Adrenal gland (tissue), 12 donors: ENCODE results near the gene FAM228B. TPM values are rescaled to one million over a fixed set of nuclear protein-coding genes. Genes with fewer than 3 reads are reported as not detected.

Source experiments
- DNase-seq, 7 donors: peaks; one replicate each; pipeline ENCODE4 v3.0.0-alpha.2; 2019 to 2020
- H3K27ac ChIP-seq, 5 donors: fragments of 200-600 bp; sonication (generic) in 4 of 5; 1 replicate in 3 of 5; 2 replicates in 2 of 5; pipeline versions ENCODE4 v1.5.1 to v1.8.0; 2016 to 2020; ENCODE audit warnings: mild to moderate bottlenecking in 1 of 5
- H3K27me3 ChIP-seq: fragments of 200-600 bp; 2 replicates; pipeline ENCODE4 v1.8.0; 2021
- H3K36me3 ChIP-seq, 2 donors: fragments of 200-600 bp; replicated peaks in 1 of 2; 1 replicate in 1 of 2; 2 replicates in 1 of 2; pipeline versions ENCODE4 v1.5.1 to v1.8.0; 2018 to 2022
- H3K4me1 ChIP-seq, 2 donors: fragments of 200-600 bp; replicated peaks in 1 of 2; 1 replicate in 1 of 2; 2 replicates in 1 of 2; pipeline versions ENCODE4 v1.5.1 to v1.8.0; 2018 to 2021
- H3K4me3 ChIP-seq, 4 donors: fragments of 200-600 bp; sonication (generic) in 3 of 4; one replicate each; pipeline ENCODE4 v1.5.1; 2016 to 2018
- H3K9me3 ChIP-seq, 3 donors: fragments of 200-600 bp; sonication (generic) in 1 of 3; replicated peaks in 1 of 3; 1 replicate in 2 of 3; 2 replicates in 1 of 3; pipeline versions ENCODE4 v1.5.1 to v1.8.0; 2016 to 2021
- POLR2A ChIP-seq, 2 donors: fragments of 450-650 bp; IDR thresholded peaks; one replicate each; pipeline ENCODE4 v1.6.1; 2017; ENCODE audit warnings: antibody characterized with exemption in 2 of 2, mild to moderate bottlenecking in 2 of 2, moderate library complexity in 1 of 2
- WGBS, 4 donors: extraction: QIAGEN DNeasy Blood & Tissue Kit in 2 of 4; methylation state at CpG; one replicate each; pipeline versions ENCODE4 v1.1.5 to v1.1.7; 2013 to 2017; 5-methylcytosine and 5-hydroxymethylcytosine counted together
- intact Hi-C, 2 donors: fragments of 100-400 bp; cut with DNase I; formaldehyde crosslinking; loops; one replicate each; pipeline versions ENCODE4 v1.14.1 to v1.15.0; 2022 to 2023
- polyA plus RNA-seq, 3 donors: library from polyadenylated mRNA; stranded (reverse); fragments of 200-250 nt in 2 of 3; fragments of 350-450 nt in 1 of 3; fragmentation: Illumina TruSeq in 1 of 3; extraction: RNeasy Lipid Tissue Mini Kit (QIAGEN cat#74804) in 1 of 3; gene quantifications; one replicate each; pipeline ENCODE4 v1.2.3, GENCODE V29; 2013 to 2014
- total RNA-seq, 9 donors: library from RNA; depleted of rRNA in 4 of 9; stranded (reverse); fragments of >200 nt in 4 of 9; fragments of 120-200 nt in 1 of 9; fragmentation: NEBNext Ultra II Directional in 1 of 9; extraction: Animal tissue kit (Norgen Biotek cat#: 25700) in 1 of 9; gene quantifications; one replicate each; pipeline versions ENCODE4 v1.1.0 to v1.2.4, GENCODE V29; 2013 to 2023
- TF ChIP-seq, protein P1 (sequence below), 6 experiments: fragments of 450-650 bp in 4 of 6; fragments of 200-600 bp in 2 of 6; sonication (generic) in 1 of 6; IDR thresholded peaks; 1 replicate in 5 of 6; 2 replicates in 1 of 6; pipeline versions ENCODE4 v1.5.1 to v1.8.0; 2016 to 2021; ENCODE audit warnings: antibody characterized with exemption in 6 of 6, mild to moderate bottlenecking in 2 of 6, moderate library complexity in 1 of 6
- donor health status: healthy with polysubstance abuse.
- donor health status: Bipolar disorder and iron deficiency.
- donor health status: DM: yes; HTN: yes; CAD: no.
- donor health status: DM: no; HTN: no; CAD: no.
- donor health status: DM: no; HTN: no; CAD: no.
- donor health status: DM: yes; HTN: yes; CAD: no.

The FAM228B gene
- total and polyA plus RNA-seq, 12 donors = 1.9 to 141 (median 29.2) TPM

DNA sequence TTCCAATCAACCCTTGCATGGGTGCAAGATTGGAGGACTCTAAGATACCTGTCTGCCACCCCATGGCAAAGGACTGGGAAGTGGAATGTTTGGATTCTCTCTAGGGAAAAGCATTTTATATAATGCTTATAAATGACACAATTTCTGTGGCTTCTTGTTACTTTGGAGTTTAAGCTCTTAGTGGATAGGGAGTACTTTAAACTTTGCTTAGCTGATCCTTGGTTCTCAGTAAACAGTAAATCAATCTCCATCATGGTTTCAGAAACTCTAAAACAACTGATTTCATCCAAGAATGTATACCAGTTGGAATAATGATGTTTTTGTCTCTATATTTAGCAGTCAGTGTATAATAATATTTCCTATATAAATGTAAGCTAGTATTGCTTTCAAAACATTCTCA, 37.5 kb downstream of the FAM228B start:
- TF ChIP-seq, protein P1, sequence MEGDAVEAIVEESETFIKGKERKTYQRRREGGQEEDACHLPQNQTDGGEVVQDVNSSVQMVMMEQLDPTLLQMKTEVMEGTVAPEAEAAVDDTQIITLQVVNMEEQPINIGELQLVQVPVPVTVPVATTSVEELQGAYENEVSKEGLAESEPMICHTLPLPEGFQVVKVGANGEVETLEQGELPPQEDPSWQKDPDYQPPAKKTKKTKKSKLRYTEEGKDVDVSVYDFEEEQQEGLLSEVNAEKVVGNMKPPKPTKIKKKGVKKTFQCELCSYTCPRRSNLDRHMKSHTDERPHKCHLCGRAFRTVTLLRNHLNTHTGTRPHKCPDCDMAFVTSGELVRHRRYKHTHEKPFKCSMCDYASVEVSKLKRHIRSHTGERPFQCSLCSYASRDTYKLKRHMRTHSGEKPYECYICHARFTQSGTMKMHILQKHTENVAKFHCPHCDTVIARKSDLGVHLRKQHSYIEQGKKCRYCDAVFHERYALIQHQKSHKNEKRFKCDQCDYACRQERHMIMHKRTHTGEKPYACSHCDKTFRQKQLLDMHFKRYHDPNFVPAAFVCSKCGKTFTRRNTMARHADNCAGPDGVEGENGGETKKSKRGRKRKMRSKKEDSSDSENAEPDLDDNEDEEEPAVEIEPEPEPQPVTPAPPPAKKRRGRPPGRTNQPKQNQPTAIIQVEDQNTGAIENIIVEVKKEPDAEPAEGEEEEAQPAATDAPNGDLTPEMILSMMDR (IDR thresholded peaks at IDR 0.05) = no peak
- TF ChIP-seq POLR2A (IDR thresholded peaks at IDR 0.05) = no peak
- Histone ChIP-seq H3K9me3 (no peaks in the 10 kb centered on the region), H3K36me3 (no peaks in the 10 kb centered on the region), H3K27ac (no peak overlapping the region), H3K4me1 (no peaks in the 10 kb centered on the region), H3K27me3 (no peaks in the 10 kb centered on the region), H3K4me3 (no peak overlapping the region)
- no peak for DNase-seq
- intact Hi-C loops = no loop called here

DNA sequence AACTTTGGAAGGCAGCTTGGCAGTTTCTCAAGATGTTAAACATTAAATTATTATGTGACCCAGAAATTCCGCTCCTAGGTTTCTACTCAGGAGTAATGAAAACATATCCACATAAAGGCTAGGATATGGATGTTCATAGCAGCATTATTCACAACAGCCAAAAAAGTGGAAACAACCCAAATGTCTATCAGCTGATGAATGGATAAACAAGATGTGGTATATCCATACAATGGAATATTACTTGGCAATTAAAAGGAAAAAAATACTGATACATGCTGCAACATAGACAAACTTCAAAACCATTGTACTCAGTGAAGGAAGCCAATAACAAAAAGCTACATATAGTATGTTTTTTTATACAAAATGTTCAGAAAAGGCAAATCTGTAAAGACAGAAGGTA, 39.2 kb downstream of the FAM228B start:
- Histone ChIP-seq H3K4me3 (no peak overlapping the region), H3K9me3 (no peaks in the 10 kb centered on the region), H3K27me3 (no peaks in the 10 kb centered on the region), H3K27ac (no peak overlapping the region), H3K4me1 (no peaks in the 10 kb centered on the region), H3K36me3 (no peaks in the 10 kb centered on the region)
- TF ChIP-seq, protein P1 (IDR thresholded peaks at IDR 0.05) = no peak
- no peak for TF ChIP-seq POLR2A (IDR thresholded peaks at IDR 0.05)
- no peak for DNase-seq
- WGBS, 4 donors = 100% methylated on average over 1 of the region's 1 CpG
- intact Hi-C loops = no loop called here

DNA sequence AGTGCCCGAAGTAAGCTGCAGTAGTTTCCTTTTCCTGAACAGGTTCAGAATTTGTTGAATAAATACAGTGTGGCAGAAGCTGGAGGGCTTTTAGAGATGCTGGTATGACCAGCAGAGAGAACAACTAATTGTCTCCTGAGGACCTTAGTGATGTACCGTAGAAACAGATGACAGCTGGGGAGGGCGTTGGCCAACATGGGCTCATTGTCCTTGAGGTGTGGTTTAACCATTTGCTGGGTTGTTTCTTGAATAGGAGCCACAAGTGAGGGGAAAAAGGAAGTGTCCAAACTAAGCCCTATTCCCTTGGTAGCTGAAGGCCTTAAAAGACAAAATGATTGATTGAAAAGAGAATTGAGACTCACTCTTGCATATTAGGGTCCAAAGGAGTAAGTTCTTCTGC, 39.9 kb downstream of the FAM228B start:
- intact Hi-C loops = no loop called here
- H3K36me3 ChIP-seq = no peaks in the 10 kb centered on the region
- no peak for DNase-seq
- WGBS, 4 donors = 50 to 72% (median 62%) methylated on average over 3 of the region's 3 CpGs
- TF ChIP-seq, protein P1 (IDR thresholded peaks at IDR 0.05) = no peak
- H3K27ac ChIP-seq = no peak overlapping the region
- H3K27me3 ChIP-seq = no peaks in the 10 kb centered on the region
- H3K9me3 ChIP-seq = no peaks in the 10 kb centered on the region
- H3K4me3 ChIP-seq = no peak overlapping the region
- no peaks in the 10 kb centered on the region for H3K4me1 ChIP-seq

DNA sequence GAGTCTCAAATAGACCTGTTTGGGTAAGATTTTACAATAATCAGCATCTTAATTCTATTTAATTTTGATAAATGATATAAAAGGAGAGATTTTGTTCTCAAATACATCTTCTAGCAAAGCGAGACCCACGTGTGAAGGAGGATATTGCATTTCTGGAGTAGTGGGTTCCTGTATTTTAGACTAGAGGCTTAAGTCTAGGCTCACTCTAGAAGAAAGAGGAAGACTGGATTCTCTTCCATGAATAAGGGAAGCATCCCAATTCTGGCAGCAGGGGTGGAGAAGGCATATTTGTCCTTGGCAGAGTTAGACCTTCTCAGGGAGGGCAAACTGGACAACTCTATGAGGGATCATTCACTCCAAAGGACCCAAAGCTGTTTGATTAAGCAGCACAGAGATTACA, 40.3 kb downstream of the FAM228B start:
- no peaks in the 10 kb centered on the region for H3K36me3 ChIP-seq
- no peaks in the 10 kb centered on the region for H3K4me1 ChIP-seq
- H3K27me3 ChIP-seq = no peaks in the 10 kb centered on the region
- 78 to 100% (median 86%) methylated on average over 2 of the region's 2 CpGs for WGBS, 4 donors
- intact Hi-C loops = no loop called here
- TF ChIP-seq, protein P1 (IDR thresholded peaks at IDR 0.05) = no peak
- no peak overlapping the region for H3K4me3 ChIP-seq
- no peak overlapping the region for H3K27ac ChIP-seq
- H3K9me3 ChIP-seq = no peaks in the 10 kb centered on the region
- DNase-seq = no peak
